GM12872 (cell line): ENCODE results near the gene HOXC9.

Source experiments
- CTCF ChIP-seq: IDR thresholded peaks from 3 replicates; pipeline ENCODE4 v1.5.1; 2011; ENCODE audit warnings: low read depth, mild to moderate bottlenecking, low read length, moderate library complexity; ENCODE audit not compliant: insufficient read depth

The HOXC9 gene

GRCh38 chr12:53994009-53994263 is 6.0 kb upstream of the HOXC9 start:
- no peak for TF ChIP-seq CTCF

- no peak for TF ChIP-seq CTCF
Observed at GRCh38 chr12:53994264-53995001, 5.5 kb upstream of the HOXC9 start.

- no peak for TF ChIP-seq CTCF
Observed at GRCh38 chr12:53995002-53995377, 5.0 kb upstream of the HOXC9 start.

- TF ChIP-seq CTCF = no peak
Observed at GRCh38 chr12:53995378-53996239, 4.4 kb upstream of the HOXC9 start.

GRCh38 chr12:53996240-53997203 is 3.4 kb upstream of the HOXC9 start:
- TF ChIP-seq CTCF = no peak

- TF ChIP-seq CTCF = no peak
Observed at GRCh38 chr12:53997204-53998109, 2.5 kb upstream of the HOXC9 start.
